HL-60 (cell line): ENCODE measurements around the gene KLK10.

ENCODE experiments used
- DNase-seq, 2 experiments: peaks; one replicate each; pipeline ENCODE4 v3.0.0-alpha.2; 2010 to 2020; ENCODE audit warnings: low read depth in 1 of 2, low spot score in 1 of 2
- H3K27ac ChIP-seq: fragments of 250-450 bp; sonication (Bioruptor Pico); replicated peaks from 2 replicates; pipeline ENCODE4 v1.5.1; 2020; ENCODE audit warnings: mild to moderate bottlenecking, moderate library complexity
- H3K27me3 ChIP-seq: fragments of 250-450 bp; sonication (Bioruptor Pico); 2 replicates; pipeline ENCODE4 v1.5.1; 2021; ENCODE audit warnings: mild to moderate bottlenecking, moderate library complexity; ENCODE audit not compliant: insufficient read depth, poor library complexity, severe bottlenecking
- H3K4me3 ChIP-seq: replicated peaks from 2 replicates; pipeline ENCODE4 v1.5.1; 2011; ENCODE audit warnings: mild to moderate bottlenecking, control low read depth, low read length; ENCODE audit not compliant: insufficient read depth
- CTCF ChIP-seq: IDR thresholded peaks from one replicate; pipeline ENCODE4 v1.5.1; 2011; ENCODE audit warnings: low read length, control low read depth, inconsistent platforms; ENCODE audit not compliant: insufficient read depth
- GABPA ChIP-seq: IDR thresholded peaks from 2 replicates; pipeline ENCODE4 v1.6.1; 2012; ENCODE audit warnings: low read depth
- POLR2AphosphoS5 ChIP-seq: IDR thresholded peaks from 2 replicates; pipeline ENCODE4 v1.6.1; 2012; ENCODE audit warnings: low read depth
- REST ChIP-seq: IDR thresholded peaks from 2 replicates; pipeline ENCODE4 v1.6.1; 2012; ENCODE audit warnings: low read depth; ENCODE audit not compliant: insufficient replicate concordance
- SPI1 ChIP-seq: IDR thresholded peaks from 2 replicates; pipeline ENCODE4 v1.6.1; 2012; ENCODE audit warnings: low read depth, mild to moderate bottlenecking, borderline replicate concordance

KLK10 gene

GRCh38 chr19:50983625-50984292 lies 35.8 kb downstream of the KLK10 start, which contains the start of gene KLK7:
Gene KLK7, minus strand, starts transcription at chr19:50983917. Its CDS starts 1,518 bp downstream, at chr19:50982399.
- H3K27ac ChIP-seq, result no peak within 1 kb of the TSS
- H3K27me3 ChIP-seq, result no peaks in the 10 kb centered on the region
- no peak within 1 kb of the TSS for H3K4me3 ChIP-seq
- TF ChIP-seq POLR2AphosphoS5 (no peak), SPI1 (no peak), REST (no peak), GABPA (no peak), CTCF (no peak)
- no peak for DNase-seq

- DNase-seq, result no peak
- no peak for TF ChIP-seq POLR2AphosphoS5
- TF ChIP-seq GABPA, result no peak
- no peak for TF ChIP-seq REST
- TF ChIP-seq SPI1, result no peak
- TF ChIP-seq CTCF, result no peak
- H3K4me3 ChIP-seq, result no peak overlapping the region
- H3K27me3 ChIP-seq, result no peaks in the 10 kb centered on the region
- H3K27ac ChIP-seq, result no peak overlapping the region
Observed at GRCh38 chr19:50982186-50982585, 37.3 kb downstream of the KLK10 start.

GRCh38 chr19:50981587-50982146 lies 37.8 kb downstream of the KLK10 start:
- Histone ChIP-seq H3K4me3 (no peak overlapping the region), H3K27ac (no peak overlapping the region), H3K27me3 (no peaks in the 10 kb centered on the region)
- TF ChIP-seq GABPA (no peak), SPI1 (no peak), CTCF (no peak)
- DNase-seq, result no peak
